Ovary (tissue), 9 donors: ENCODE measurements around the gene TEX44. TPM values are rescaled to one million over a fixed set of nuclear protein-coding genes. Genes with fewer than 3 reads are reported as not detected.
"Not testable (repeated sequence)": the region's sequence is repeated elsewhere in the genome, so short reads cannot be mapped to it uniquely, and the experiment has no call there.

Experiments
- DNase-seq, 5 donors: peaks; one replicate each; pipeline ENCODE4 v3.0.0-alpha.2; 2019 to 2020
- H3K27ac ChIP-seq, 2 donors: fragments of 200-600 bp; one replicate each; pipeline versions ENCODE4 v1.5.1 to v1.8.0; 2019 to 2022
- H3K27me3 ChIP-seq: fragments of 200-600 bp; one replicate; pipeline ENCODE4 v1.8.0; 2022
- H3K36me3 ChIP-seq: fragments of 200-600 bp; sonication (generic); one replicate; pipeline ENCODE4 v1.5.1; 2019
- H3K4me1 ChIP-seq: one replicate; pipeline ENCODE4 v1.8.1; 2013; ENCODE audit warnings: mild to moderate bottlenecking, moderate library complexity; ENCODE audit not compliant: insufficient read depth
- H3K4me3 ChIP-seq: fragments of 200-600 bp; sonication (generic); one replicate; pipeline ENCODE4 v1.5.1; 2017
- H3K9me3 ChIP-seq, 2 donors: fragments of 200-600 bp in 1 of 2; sonication (generic) in 1 of 2; one replicate each; pipeline versions ENCODE4 v1.5.1 to v1.8.1; 2013 to 2019; ENCODE audit warnings: mild to moderate bottlenecking in 1 of 2, moderate library complexity in 1 of 2
- EP300 ChIP-seq: sonication (generic); formaldehyde crosslinking; IDR thresholded peaks from one replicate; pipeline ENCODE4 v1.6.1; 2017; ENCODE audit warnings: antibody characterized with exemption
- POLR2A ChIP-seq: fragments of 450-650 bp; IDR thresholded peaks from one replicate; pipeline ENCODE4 v1.6.1; 2017; ENCODE audit warnings: antibody characterized with exemption, mild to moderate bottlenecking, moderate library complexity
- WGBS, 3 donors: extraction: QIAGEN DNeasy Blood & Tissue Kit in 1 of 3; methylation state at CpG; one replicate each; pipeline versions ENCODE4 v1.1.5 to v1.1.7; 2013 to 2017; 5-methylcytosine and 5-hydroxymethylcytosine counted together
- intact Hi-C, 4 donors: fragments of 100-400 bp; cut with DNase I; formaldehyde crosslinking; loops; one replicate each; pipeline versions ENCODE4 v1.11.0 to v1.15.1; 2022 to 2023
- polyA plus RNA-seq, 2 donors: library from polyadenylated mRNA; stranded (reverse); fragments of 200-250 nt in 1 of 2; fragments of 350-450 nt in 1 of 2; fragmentation: Illumina TruSeq in 1 of 2; extraction: RNeasy Lipid Tissue Mini Kit (QIAGEN cat#74804) in 1 of 2; gene quantifications; one replicate each; pipeline ENCODE4 v1.2.3, GENCODE V29; 2013 to 2014
- total RNA-seq, 7 donors: library from RNA; depleted of rRNA in 2 of 7; stranded (reverse); fragments of >200 nt in 2 of 7; fragmentation: NEBNext Ultra II Directional in 3 of 7; extraction: Animal tissue kit (Norgen Biotek cat#: 25700) in 3 of 7; gene quantifications; one replicate each; pipeline versions ENCODE4 v1.1.0 to v1.2.4, GENCODE V29; 2016 to 2023
- TF ChIP-seq, protein P1 (sequence below), 3 donors: fragments of 450-650 bp in 2 of 3; fragments of 200-600 bp in 1 of 3; IDR thresholded peaks; one replicate each; pipeline versions ENCODE4 v1.5.1 to v1.8.0; 2016 to 2022; ENCODE audit warnings: antibody characterized with exemption in 3 of 3, mild to moderate bottlenecking in 1 of 3
- donor health status: DM: no; HTN: no; CAD: no; lungs with moderate emphysema.
- donor health status: DM: no; HTN: no; CAD: no.
- donor health status: Bipolar disorder and iron deficiency.
- donor health status: DM: yes; HTN: yes; CAD: no.
- donor health status: DM: no; HTN: no; CAD: no.
- donor health status: DM: yes; HTN: yes; CAD: no.

TEX44 gene
- total and polyA plus RNA-seq, 9 donors: not detected

DNA sequence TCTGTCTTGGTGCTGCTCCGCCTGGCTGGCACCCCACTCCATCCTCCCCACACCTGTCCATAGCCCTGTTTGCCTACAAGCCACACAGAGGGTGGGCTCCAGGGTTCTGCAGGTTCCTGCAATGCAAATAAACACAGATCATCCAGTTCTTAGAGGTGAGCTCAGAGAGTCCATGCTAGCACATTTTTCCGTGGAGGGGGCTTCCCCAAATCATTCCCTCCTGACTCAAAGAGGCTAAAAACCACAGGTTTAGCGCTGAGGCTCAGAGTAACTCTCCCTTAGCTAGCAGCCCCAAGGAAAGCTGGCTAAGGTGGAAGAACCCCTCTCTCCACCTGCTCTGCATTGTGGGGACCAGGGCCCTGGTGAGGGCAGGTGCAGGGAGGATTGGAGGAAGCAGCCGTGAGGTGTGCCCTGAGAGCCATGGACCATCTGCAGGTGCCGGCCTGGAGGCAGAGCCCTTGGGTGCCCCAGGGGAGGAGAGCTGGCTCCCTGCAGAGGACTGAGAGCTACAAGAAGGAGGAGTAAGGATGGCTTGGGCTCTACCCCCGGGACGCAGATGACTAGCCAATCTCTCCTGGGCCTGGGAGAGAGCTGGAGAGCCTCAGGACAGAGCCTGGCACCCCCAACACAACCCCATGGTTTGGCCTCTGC is 23.8 kb upstream of the TEX44 start:
- no peak for DNase-seq
- Histone ChIP-seq H3K27ac (no peak overlapping the region), H3K27me3 (no peaks in the 10 kb centered on the region), H3K4me1 (no peaks in the 10 kb centered on the region), H3K36me3 (no peaks in the 10 kb centered on the region), H3K9me3 (no peaks in the 10 kb centered on the region), H3K4me3 (no peak overlapping the region)
- no peak for TF ChIP-seq POLR2A
- TF ChIP-seq, protein P1, sequence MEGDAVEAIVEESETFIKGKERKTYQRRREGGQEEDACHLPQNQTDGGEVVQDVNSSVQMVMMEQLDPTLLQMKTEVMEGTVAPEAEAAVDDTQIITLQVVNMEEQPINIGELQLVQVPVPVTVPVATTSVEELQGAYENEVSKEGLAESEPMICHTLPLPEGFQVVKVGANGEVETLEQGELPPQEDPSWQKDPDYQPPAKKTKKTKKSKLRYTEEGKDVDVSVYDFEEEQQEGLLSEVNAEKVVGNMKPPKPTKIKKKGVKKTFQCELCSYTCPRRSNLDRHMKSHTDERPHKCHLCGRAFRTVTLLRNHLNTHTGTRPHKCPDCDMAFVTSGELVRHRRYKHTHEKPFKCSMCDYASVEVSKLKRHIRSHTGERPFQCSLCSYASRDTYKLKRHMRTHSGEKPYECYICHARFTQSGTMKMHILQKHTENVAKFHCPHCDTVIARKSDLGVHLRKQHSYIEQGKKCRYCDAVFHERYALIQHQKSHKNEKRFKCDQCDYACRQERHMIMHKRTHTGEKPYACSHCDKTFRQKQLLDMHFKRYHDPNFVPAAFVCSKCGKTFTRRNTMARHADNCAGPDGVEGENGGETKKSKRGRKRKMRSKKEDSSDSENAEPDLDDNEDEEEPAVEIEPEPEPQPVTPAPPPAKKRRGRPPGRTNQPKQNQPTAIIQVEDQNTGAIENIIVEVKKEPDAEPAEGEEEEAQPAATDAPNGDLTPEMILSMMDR (IDR thresholded peaks at IDR 0.05): no peak
- TF ChIP-seq EP300: no peak
- intact Hi-C loops: no loop called here
- 85 to 92% (median 89%) methylated on average over 7 of the region's 7 CpGs for WGBS, 3 donors

DNA sequence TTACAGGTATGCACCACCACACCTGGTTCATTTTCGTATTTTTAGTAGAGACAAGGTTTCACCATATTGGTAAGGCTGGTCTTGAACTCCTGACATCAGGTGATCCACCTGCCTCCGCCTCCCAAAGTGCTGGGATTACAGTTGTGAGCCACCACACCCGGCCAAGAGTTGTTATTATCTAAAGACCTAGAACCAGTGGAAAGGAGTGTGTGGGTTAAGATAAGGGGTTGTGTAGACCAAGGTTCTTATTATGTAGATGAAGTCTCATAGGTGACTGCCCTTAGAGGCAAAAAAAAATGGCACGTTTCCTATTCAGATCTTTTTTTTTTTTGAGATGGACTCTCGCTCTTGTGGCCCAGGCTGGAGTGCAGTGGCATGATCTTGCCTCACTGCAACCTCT is 21.7 kb upstream of the TEX44 start:
- H3K27me3 ChIP-seq, H3K27ac ChIP-seq, H3K36me3 ChIP-seq, intact Hi-C loops, DNase-seq, H3K4me1 ChIP-seq, H3K4me3 ChIP-seq, H3K9me3 ChIP-seq: not testable (repeated sequence)
- WGBS, 3 donors: 89 to 94% (median 93%) methylated on average over 5 of the region's 5 CpGs

DNA sequence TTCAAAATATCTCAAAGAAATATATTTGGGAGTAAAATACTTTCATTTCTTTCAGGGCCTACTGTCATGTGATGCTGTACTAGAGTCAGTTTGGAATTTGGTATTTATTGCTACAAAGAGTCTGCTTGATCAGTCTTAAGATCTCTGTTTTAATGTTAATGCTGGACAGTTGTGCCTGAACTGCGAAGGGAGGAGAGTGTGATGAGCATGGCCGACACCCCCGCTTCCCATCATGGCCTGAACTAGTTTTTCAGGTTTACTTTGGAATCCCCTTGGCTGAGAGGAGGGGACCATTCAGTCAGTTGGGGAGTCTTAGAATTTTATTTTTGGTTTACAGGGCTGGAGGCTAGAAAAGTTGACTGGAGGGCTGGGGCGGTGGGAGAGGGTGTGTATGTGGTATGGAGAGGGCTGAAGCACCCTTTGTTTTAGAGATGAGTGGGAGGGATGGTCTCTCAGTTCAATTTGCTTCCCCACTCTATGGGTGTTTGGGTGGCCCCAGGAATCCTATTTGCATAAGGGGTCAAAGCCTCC is 20.9 kb upstream of the TEX44 start:
- no peaks in the 10 kb centered on the region for H3K4me1 ChIP-seq
- H3K27ac ChIP-seq: no peak overlapping the region
- no peak for TF ChIP-seq POLR2A
- TF ChIP-seq, protein P1 (IDR thresholded peaks at IDR 0.05): no peak
- no peak for TF ChIP-seq EP300
- no peaks in the 10 kb centered on the region for H3K27me3 ChIP-seq
- H3K36me3 ChIP-seq: no peaks in the 10 kb centered on the region
- H3K9me3 ChIP-seq: no peaks in the 10 kb centered on the region
- DNase-seq: no peak
- no peak overlapping the region for H3K4me3 ChIP-seq
- WGBS, 3 donors: 83 to 87% (median 84%) methylated on average over 4 of the region's 4 CpGs
- intact Hi-C loops: no loop called here

DNA sequence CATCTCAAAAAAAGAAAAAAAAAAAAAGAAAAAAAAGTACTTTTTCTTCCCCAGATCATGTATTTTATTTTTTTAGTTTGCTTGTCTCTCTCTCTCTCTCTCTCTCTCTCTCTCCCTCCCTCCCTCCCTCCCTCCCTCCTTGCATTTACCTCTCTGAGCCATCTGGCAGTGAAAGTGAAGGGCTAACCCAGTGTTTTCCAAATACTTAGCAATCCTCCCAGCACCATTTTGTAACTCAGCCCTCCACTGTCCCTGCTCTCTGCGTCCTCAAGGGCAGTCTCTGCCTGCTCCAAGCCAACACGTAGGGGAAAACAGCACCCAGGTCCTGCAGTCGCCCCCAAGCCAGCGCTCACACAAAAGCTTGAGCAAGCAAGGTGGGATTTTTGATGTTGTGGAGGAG is 19.6 kb upstream of the TEX44 start:
- TF ChIP-seq, protein P1 (IDR thresholded peaks at IDR 0.05): no peak
- TF ChIP-seq EP300 (no peak), POLR2A (no peak)

DNA sequence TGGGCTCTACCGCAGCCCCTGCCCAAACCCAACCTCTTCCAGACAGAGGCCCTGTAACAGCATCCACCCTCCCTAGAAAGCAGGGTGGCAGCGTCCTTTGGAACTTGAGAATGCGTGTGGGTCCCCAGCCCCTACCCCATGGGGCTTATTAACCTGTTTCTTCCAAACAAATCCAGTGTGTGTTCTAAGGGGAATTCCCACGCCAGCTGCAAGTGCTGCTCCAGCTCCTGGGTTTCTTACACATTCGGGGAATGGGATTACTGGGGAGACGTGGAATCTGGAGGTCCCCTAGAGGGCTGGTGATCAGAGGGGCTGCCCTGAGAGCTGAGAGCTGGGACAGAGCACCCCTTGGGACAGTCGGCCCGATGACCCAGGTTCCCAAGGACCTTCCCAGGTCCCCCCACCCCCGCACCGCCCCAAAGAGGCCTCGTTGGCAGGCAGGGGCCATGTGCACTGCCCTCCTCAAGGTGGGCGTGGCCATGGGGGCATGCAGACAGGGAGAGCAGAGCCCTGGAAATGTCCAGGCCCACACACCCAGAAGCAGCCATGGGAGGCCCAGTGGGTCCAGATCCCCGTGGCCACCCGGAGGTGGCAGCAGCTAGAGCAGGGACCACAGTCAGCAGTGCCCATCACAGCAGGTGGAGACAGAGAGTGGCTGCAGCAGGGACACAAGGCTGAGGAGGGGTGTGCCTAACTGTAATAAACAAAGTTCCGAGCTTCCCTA is 18.8 kb upstream of the TEX44 start:
- no peak for DNase-seq
- 81 to 86% (median 86%) methylated on average over 15 of the region's 15 CpGs for WGBS, 3 donors

More for the DNA sequence above, 19.6 kb upstream of the TEX44 start:
- H3K27me3 ChIP-seq: no peaks in the 10 kb centered on the region
- intact Hi-C loops: no loop called here
- no peaks in the 10 kb centered on the region for H3K36me3 ChIP-seq
- no peak overlapping the region for H3K27ac ChIP-seq
- WGBS, 3 donors: 43 to 69% (median 64%) methylated on average over 4 of the region's 4 CpGs
- H3K4me3 ChIP-seq: no peak overlapping the region
- no peak for DNase-seq
- no peaks in the 10 kb centered on the region for H3K4me1 ChIP-seq
- no peaks in the 10 kb centered on the region for H3K9me3 ChIP-seq

More for the DNA sequence above, 18.8 kb upstream of the TEX44 start:
- H3K9me3 ChIP-seq: no peaks in the 10 kb centered on the region
- no peaks in the 10 kb centered on the region for H3K4me1 ChIP-seq
- no peaks in the 10 kb centered on the region for H3K36me3 ChIP-seq
- H3K27ac ChIP-seq: no peak overlapping the region
- H3K27me3 ChIP-seq: no peaks in the 10 kb centered on the region
- no peak for TF ChIP-seq POLR2A
- TF ChIP-seq, protein P1 (IDR thresholded peaks at IDR 0.05): no peak
- TF ChIP-seq EP300: no peak
- H3K4me3 ChIP-seq: no peak overlapping the region
- intact Hi-C loops: no loop called here
